H1 (cell line): ENCODE data around the gene SLCO2A1.

ENCODE experiments used
- CBX8 ChIP-seq: fragments of 300-800, 300-1000 bp; sonication (generic); IDR thresholded peaks from 2 replicates; pipeline ENCODE4 v1.7.1; 2016; ENCODE audit warnings: low read depth, low read length, borderline replicate concordance
- CTCF ChIP-seq, 3 experiments: IDR thresholded peaks; 1 replicate in 2 of 3; 2 replicates in 1 of 3; pipeline versions ENCODE4 v1.5.1 to v1.6.1; 2011; ENCODE audit warnings: low read length in 3 of 3, mild to moderate bottlenecking in 3 of 3, inconsistent platforms in 2 of 3, low read depth in 1 of 3, moderate library complexity in 1 of 3; ENCODE audit not compliant: insufficient read depth in 1 of 3; ENCODE audit errors: control extremely low read depth in 1 of 3
- EP300 ChIP-seq, 2 experiments: IDR thresholded peaks; 1 replicate in 1 of 2; 2 replicates in 1 of 2; pipeline ENCODE4 v1.6.1; 2011 to 2012; ENCODE audit warnings: low read depth in 2 of 2, low read length in 2 of 2, mild to moderate bottlenecking in 2 of 2, borderline replicate concordance in 1 of 2, inconsistent platforms in 1 of 2, moderate library complexity in 1 of 2
- EZH2 ChIP-seq: fragments of 200-600 bp; sonication (generic); IDR thresholded peaks from 2 replicates; pipeline ENCODE4 v1.7.1; 2012; ENCODE audit warnings: low read depth, mild to moderate bottlenecking, moderate library complexity, low read length, inconsistent platforms; ENCODE audit not compliant: severe bottlenecking
- GTF2F1 ChIP-seq: IDR thresholded peaks from 2 replicates; pipeline ENCODE4 v1.6.1; 2012; ENCODE audit warnings: low read depth, low read length, improper control_type of control experiment, borderline replicate concordance
- HDAC6 ChIP-seq: IDR thresholded peaks from one replicate; pipeline ENCODE4 v1.7.1; 2012; ENCODE audit warnings: low read depth, mild to moderate bottlenecking, inconsistent platforms, low read length, moderate library complexity
- POLR2A ChIP-seq, 2 experiments: IDR thresholded peaks; 1 replicate in 1 of 2; 2 replicates in 1 of 2; pipeline ENCODE4 v1.6.1; 2011; ENCODE audit warnings: low read depth in 2 of 2, low read length in 2 of 2, mild to moderate bottlenecking in 2 of 2; ENCODE audit errors: control extremely low read depth in 1 of 2
- RAD21 ChIP-seq, 2 experiments: IDR thresholded peaks in 1 of 2; conservative IDR thresholded peaks in 1 of 2; 2 replicates each; pipeline ENCODE4 v1.6.1; 2011; ENCODE audit warnings: low read depth in 2 of 2, low read length in 2 of 2, improper control_type of control experiment in 1 of 2, inconsistent platforms in 1 of 2, mild to moderate bottlenecking in 1 of 2, moderate library complexity in 1 of 2
- TAF1 ChIP-seq: IDR thresholded peaks from 2 replicates; pipeline ENCODE4 v1.6.1; 2011; ENCODE audit warnings: mild to moderate bottlenecking, low read depth, low read length
- TBP ChIP-seq: IDR thresholded peaks from 2 replicates; pipeline ENCODE4 v1.6.1; 2011; ENCODE audit warnings: low read depth, low read length, improper control_type of control experiment
- TF ChIP-seq, protein P1 (sequence below): IDR thresholded peaks from 2 replicates; pipeline ENCODE4 v1.6.1; 2011; ENCODE audit warnings: low read depth, mild to moderate bottlenecking, low read length; ENCODE audit not compliant: insufficient read depth
- TF ChIP-seq, protein P2 (sequence below): IDR thresholded peaks from 2 replicates; pipeline ENCODE4 v1.6.1; 2011; ENCODE audit warnings: low read length, improper control_type of control experiment
- TF ChIP-seq, protein P3 (sequence below): IDR thresholded peaks from 2 replicates; pipeline ENCODE4 v1.6.1; 2012; ENCODE audit warnings: inconsistent platforms

- no peak for TF ChIP-seq RAD21 (IDR thresholded peaks at IDR 0.05 in 1 of 2, conservative IDR thresholded peaks at IDR 0.05 in 1 of 2; ENCODE audit: low read depth in 2 of 2, low read length in 2 of 2)
- TF ChIP-seq, protein P1, sequence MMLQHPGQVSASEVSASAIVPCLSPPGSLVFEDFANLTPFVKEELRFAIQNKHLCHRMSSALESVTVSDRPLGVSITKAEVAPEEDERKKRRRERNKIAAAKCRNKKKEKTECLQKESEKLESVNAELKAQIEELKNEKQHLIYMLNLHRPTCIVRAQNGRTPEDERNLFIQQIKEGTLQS: no peak
- TF ChIP-seq CBX8: no peak
- no peak for TF ChIP-seq HDAC6
- no peak for TF ChIP-seq POLR2A (IDR thresholded peaks at IDR 0.05; ENCODE audit: control extremely low read depth in 1 of 2, low read depth in 2 of 2, low read length in 2 of 2)
- TF ChIP-seq CTCF (IDR thresholded peaks at IDR 0.05; ENCODE audit: control extremely low read depth in 1 of 3, insufficient read depth in 1 of 3, low read depth in 1 of 3, low read length in 3 of 3): no peak
- TF ChIP-seq TBP: no peak
- TF ChIP-seq, protein P2, sequence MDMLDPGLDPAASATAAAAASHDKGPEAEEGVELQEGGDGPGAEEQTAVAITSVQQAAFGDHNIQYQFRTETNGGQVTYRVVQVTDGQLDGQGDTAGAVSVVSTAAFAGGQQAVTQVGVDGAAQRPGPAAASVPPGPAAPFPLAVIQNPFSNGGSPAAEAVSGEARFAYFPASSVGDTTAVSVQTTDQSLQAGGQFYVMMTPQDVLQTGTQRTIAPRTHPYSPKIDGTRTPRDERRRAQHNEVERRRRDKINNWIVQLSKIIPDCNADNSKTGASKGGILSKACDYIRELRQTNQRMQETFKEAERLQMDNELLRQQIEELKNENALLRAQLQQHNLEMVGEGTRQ: no peak
- no peak for TF ChIP-seq GTF2F1
- no peak for TF ChIP-seq EP300 (IDR thresholded peaks at IDR 0.05; ENCODE audit: borderline replicate concordance in 1 of 2, low read depth in 2 of 2, low read length in 2 of 2)
- no peak for TF ChIP-seq EZH2
- TF ChIP-seq, protein P3, sequence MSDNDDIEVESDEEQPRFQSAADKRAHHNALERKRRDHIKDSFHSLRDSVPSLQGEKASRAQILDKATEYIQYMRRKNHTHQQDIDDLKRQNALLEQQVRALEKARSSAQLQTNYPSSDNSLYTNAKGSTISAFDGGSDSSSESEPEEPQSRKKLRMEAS: no peak
- no peak for TF ChIP-seq TAF1
Measured at GRCh38 chr3:133943639-133944141, 86.0 kb downstream of the SLCO2A1 start.
